A549 (cell line): ENCODE results near the gene CPLX4. TPM values are rescaled to one million over a fixed set of nuclear protein-coding genes. Genes with fewer than 3 reads are reported as not detected.
A peak's percentile ranks its signal among the peaks of the same experiment; 100 is the strongest.

ENCODE experiments used
- ATAC-seq, 2 experiments: fragments of 200-7000 bp in 1 of 2; fragments of >200 bp in 1 of 2; cut with Nextera tagmentation in 1 of 2; cut with Tn5 transposase in 1 of 2; 3 replicates each; pipeline versions ENCODE4 v1.8.0 to v1.9.1; 2018 to 2020; ENCODE audit warnings: mild to moderate bottlenecking in 1 of 2, moderate library complexity in 1 of 2
- CTCF ChIA-PET: fragments of 300-600 bp; sonication (Branson Sonifier 250); formaldehyde crosslinking; extraction: SDS; loops from one replicate; lab custom pipeline; 2021; ENCODE audit warnings: antibody characterized with exemption, inconsistent platforms; lab: Yijun Ruan, JAX
- POLR2A ChIA-PET: fragments of 350-600 bp; formaldehyde crosslinking; extraction: SDS; loops from one replicate; lab custom pipeline; 2021; ENCODE audit warnings: antibody characterized with exemption, inconsistent platforms; lab: Yijun Ruan, JAX
- DNase-seq, 2 experiments: peaks; one replicate each; pipeline versions ENCODE4 v3.0.0 to v3.0.0-alpha.2; 2011 to 2016; ENCODE audit warnings: low read depth in 1 of 2, low spot score in 1 of 2
- FAIRE-seq: peaks from 2 replicates; lab custom pipeline; 2011; peaks lifted over from hg19 to GRCh38; lab: Jason Lieb, UNC
- H3K27ac ChIP-seq, 2 experiments: fragments of >200 bp; sonication (Bioruptor Twin); formaldehyde crosslinking; 3 replicates each; pipeline ENCODE4 v1.5.1; 2016 to 2017
- H3K4me1 ChIP-seq: fragments of >200 bp; sonication (Bioruptor Twin); formaldehyde crosslinking; 3 replicates; pipeline ENCODE4 v1.6.1; 2016
- H3K4me2 ChIP-seq: fragments of >200 bp; sonication (Bioruptor Twin); formaldehyde crosslinking; 3 replicates; pipeline ENCODE4 v1.6.1; 2016
- H3K4me3 ChIP-seq: fragments of >200 bp; sonication (Bioruptor Twin); formaldehyde crosslinking; 3 replicates; pipeline ENCODE4 v1.5.1; 2016
- H3K9me3 ChIP-seq: fragments of >200 bp; sonication (Bioruptor Twin); formaldehyde crosslinking; 3 replicates; pipeline ENCODE4 v1.6.1; 2016
- BHLHE40 ChIP-seq: IDR thresholded peaks from 2 replicates; pipeline ENCODE4 v1.6.1; 2012; ENCODE audit warnings: low read depth, low read length, inconsistent platforms
- CBX2 ChIP-seq: fragments of 200-600 bp; sonication (generic); IDR thresholded peaks from 2 replicates; pipeline ENCODE4 v1.6.1; 2016; ENCODE audit warnings: low read depth, mild to moderate bottlenecking, borderline replicate concordance
- CHD2 ChIP-seq: fragments of 150-350 bp; IDR thresholded peaks from 2 replicates; pipeline ENCODE4 v1.6.1; 2014; ENCODE audit warnings: low read length; ENCODE audit not compliant: partially characterized antibody
- CHD4 ChIP-seq: fragments of 200-600 bp; sonication (generic); IDR thresholded peaks from 2 replicates; pipeline ENCODE4 v1.6.1; 2016; ENCODE audit warnings: antibody characterized with exemption, mild to moderate bottlenecking, borderline replicate concordance
- FOSL2 ChIP-seq, 2 experiments: fragments of 450-650 bp in 1 of 2; fragments of >200 bp in 1 of 2; sonication (Bioruptor Twin) in 1 of 2; formaldehyde crosslinking; IDR thresholded peaks; 2 replicates each; pipeline versions ENCODE4 v1.5.0 to v1.6.1; 2016 to 2020; ENCODE audit warnings: mild to moderate bottlenecking in 1 of 2, moderate library complexity in 1 of 2
- GATA3 ChIP-seq: IDR thresholded peaks from 2 replicates; pipeline ENCODE4 v1.6.1; 2012; ENCODE audit warnings: borderline replicate concordance
- HOXB5 ChIP-seq: fragments of 250-450 bp; sonication (Bioruptor Pico); IDR thresholded peaks from 2 replicates; pipeline ENCODE4 v1.5.0; 2020; ENCODE audit warnings: mild to moderate bottlenecking, moderate library complexity
- MAFK ChIP-seq: fragments of 450-650 bp; IDR thresholded peaks from 2 replicates; pipeline ENCODE4 v1.6.1; 2014; ENCODE audit not compliant: partially characterized antibody
- PHF8 ChIP-seq: fragments of 200-600 bp; sonication (generic); IDR thresholded peaks from 2 replicates; pipeline ENCODE4 v1.6.1; 2016; ENCODE audit warnings: low read depth, mild to moderate bottlenecking, antibody characterized with exemption, moderate library complexity, borderline replicate concordance
- POLR2A ChIP-seq: IDR thresholded peaks from 2 replicates; pipeline ENCODE4 v1.6.1; 2012; ENCODE audit warnings: mild to moderate bottlenecking, low read length
- RCOR1 ChIP-seq: fragments of 150-350 bp; IDR thresholded peaks from 2 replicates; pipeline ENCODE4 v1.6.1; 2014; ENCODE audit warnings: antibody characterized with exemption, low read length, low read depth
- RFX5 ChIP-seq: fragments of 450-650 bp; IDR thresholded peaks from 2 replicates; pipeline ENCODE4 v1.7.1; 2014; ENCODE audit warnings: antibody characterized with exemption, mild to moderate bottlenecking, moderate library complexity
- SMC3 ChIP-seq: fragments of >200 bp; sonication (Bioruptor Twin); formaldehyde crosslinking; IDR thresholded peaks from 3 replicates; pipeline ENCODE4 v1.6.1; 2018; ENCODE audit warnings: inconsistent platforms
- ZFP36 ChIP-seq: fragments of 450-650 bp; IDR thresholded peaks from 2 replicates; pipeline ENCODE4 v1.6.1; 2014; ENCODE audit warnings: borderline replicate concordance; ENCODE audit not compliant: partially characterized antibody
- ZNF302 ChIP-seq: fragments of 250-450 bp; sonication (Bioruptor Pico); IDR thresholded peaks from 2 replicates; pipeline ENCODE4 v1.9.0; 2021; ENCODE audit warnings: inconsistent platforms, mild to moderate bottlenecking, moderate library complexity
- WGBS: methylation state at CpG from one replicate; pipeline ENCODE4 v1.1.6; 2017; ENCODE audit errors: missing lambda C conversion rate; 5-methylcytosine and 5-hydroxymethylcytosine counted together
- polyA plus RNA-seq, 4 experiments: library from polyadenylated mRNA; depleted of rRNA in 3 of 4; stranded (reverse); fragments of >200 nt; fragmentation: RNase III in 1 of 4; extraction: RNeasy Plus Mini Kit Qiagen cat#74134 plus additional on column Dnase treatment in 1 of 4; gene quantifications; 2 replicates in 3 of 4; 3 replicates in 1 of 4; pipeline ENCODE4 v1.2.3, GENCODE V29; 2011 to 2017
- TF ChIP-seq, protein P1 (sequence below): fragments of 250-450 bp; sonication (Bioruptor Pico); IDR thresholded peaks from 2 replicates; pipeline ENCODE4 v1.5.0; 2021; ENCODE audit warnings: mild to moderate bottlenecking, moderate library complexity, borderline replicate concordance
- TF ChIP-seq, protein P2 (sequence below): IDR thresholded peaks from 2 replicates; pipeline ENCODE4 v1.6.1; 2012
- TF ChIP-seq, protein P3 (sequence below): IDR thresholded peaks from 2 replicates; pipeline ENCODE4 v1.6.1; 2012
- TF ChIP-seq, protein P4 (sequence below): fragments of 250-450 bp; sonication (Bioruptor Pico); IDR thresholded peaks from 2 replicates; pipeline ENCODE4 v1.5.0; 2020; ENCODE audit warnings: low read depth, mild to moderate bottlenecking, moderate library complexity

CPLX4 gene
- polyA plus RNA-seq, 2 of the 4 experiments (the other 2 are of a cell fraction), result not detected

DNA sequence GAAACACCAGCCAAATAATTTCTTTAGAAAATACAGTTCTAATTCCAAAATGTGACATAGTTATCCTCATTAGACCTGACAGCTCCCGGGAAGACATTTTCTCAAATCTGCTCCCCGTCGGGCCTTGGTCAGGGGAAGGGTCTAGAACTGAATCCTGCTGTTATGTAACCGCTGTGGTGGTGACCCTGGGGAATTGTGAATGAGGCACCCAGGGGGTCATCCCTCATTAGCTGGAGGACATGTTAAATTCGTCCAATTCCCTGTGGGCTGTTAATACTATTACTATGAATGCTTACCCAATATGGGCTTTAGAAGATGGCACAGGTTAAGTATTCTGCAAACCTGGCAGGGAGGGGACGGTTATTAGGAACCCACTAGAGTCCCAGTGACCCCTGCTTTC is 11.8 kb downstream of the CPLX4 start (continued):
- TF ChIP-seq, protein P1, sequence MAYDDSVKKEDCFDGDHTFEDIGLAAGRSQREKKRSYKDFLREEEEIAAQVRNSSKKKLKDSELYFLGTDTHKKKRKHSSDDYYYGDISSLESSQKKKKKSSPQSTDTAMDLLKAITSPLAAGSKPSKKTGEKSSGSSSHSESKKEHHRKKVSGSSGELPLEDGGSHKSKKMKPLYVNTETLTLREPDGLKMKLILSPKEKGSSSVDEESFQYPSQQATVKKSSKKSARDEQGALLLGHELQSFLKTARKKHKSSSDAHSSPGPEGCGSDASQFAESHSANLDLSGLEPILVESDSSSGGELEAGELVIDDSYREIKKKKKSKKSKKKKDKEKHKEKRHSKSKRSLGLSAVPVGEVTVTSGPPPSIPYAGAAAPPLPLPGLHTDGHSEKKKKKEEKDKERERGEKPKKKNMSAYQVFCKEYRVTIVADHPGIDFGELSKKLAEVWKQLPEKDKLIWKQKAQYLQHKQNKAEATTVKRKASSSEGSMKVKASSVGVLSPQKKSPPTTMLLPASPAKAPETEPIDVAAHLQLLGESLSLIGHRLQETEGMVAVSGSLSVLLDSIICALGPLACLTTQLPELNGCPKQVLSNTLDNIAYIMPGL, result no peak
- TF ChIP-seq HOXB5 (no peak), ZFP36 (no peak), POLR2A (no peak)
- TF ChIP-seq, all 56 proteins: peak for 0

DNA sequence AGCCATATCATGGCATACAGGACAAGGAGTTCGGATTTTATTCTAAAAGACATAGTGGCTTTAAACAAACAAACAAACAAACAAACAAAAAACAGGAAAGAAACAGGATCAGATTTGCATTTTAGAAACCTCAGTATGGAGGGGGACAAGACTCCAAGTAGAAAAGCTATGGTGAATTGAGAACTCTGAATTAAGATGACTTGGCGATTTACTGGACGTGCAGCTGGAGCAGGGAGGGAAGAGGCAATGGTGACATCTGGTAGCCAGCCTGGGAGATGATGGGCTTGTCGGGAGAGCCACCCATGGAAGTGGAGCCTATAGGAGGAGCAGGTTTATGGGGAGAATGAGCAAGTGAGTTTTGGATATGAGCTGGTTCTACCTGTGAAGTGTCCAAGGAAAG is 13.2 kb downstream of the CPLX4 start:
- no peak overlapping the region for H3K4me2 ChIP-seq
- TF ChIP-seq CBX2, result no peak
- peak; percentile 67 for TF ChIP-seq MAFK
- H3K27ac ChIP-seq, result no peak overlapping the region
- FAIRE-seq (no peak), ATAC-seq (no peak), DNase-seq (no peak)
- ChIA-PET CTCF (interaction anchor here (9.3 kb wide), 1 partner anchor 96 kb away, joined by 108 read pairs; no protein-coding TSS in a partner anchor), POLR2A (no interaction called here)
- no peaks in the 10 kb centered on the region for H3K4me1 ChIP-seq
- no peak overlapping the region for H3K4me3 ChIP-seq
- 74% methylated on average over 4 of the region's 4 CpGs for WGBS
- H3K9me3 ChIP-seq, result no peaks in the 10 kb centered on the region

DNA sequence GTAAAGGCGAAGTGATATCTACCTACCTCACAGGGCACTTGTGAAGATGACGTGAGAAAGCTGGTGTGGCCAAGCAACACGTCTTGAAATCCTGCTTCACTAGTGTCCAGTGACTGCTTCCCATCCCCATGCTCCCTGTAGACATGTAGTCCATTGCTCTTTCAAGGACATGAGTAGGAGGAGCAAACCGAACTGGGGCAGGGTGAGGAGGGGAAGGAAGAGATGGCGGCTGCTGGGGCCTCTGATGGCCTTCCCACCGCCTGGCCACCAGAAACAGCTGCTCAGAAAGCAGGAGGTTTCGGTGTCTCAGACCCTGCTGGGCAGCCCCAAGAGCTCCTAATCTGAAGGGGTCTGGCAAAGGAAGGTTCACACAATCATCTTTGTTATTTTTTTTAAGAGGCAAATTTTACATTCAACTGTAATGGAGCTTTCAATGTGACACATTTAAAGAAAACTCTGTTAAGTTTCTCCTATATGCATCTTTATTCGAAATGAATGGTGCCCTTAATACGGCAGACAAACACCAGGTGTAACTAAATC is 14.7 kb downstream of the CPLX4 start:
- no peak overlapping the region for H3K27ac ChIP-seq
- 67% methylated on average over 9 of the region's 9 CpGs for WGBS
- POLR2A ChIA-PET, result no interaction called here
- FAIRE-seq (no peak), DNase-seq (no peak), ATAC-seq (no peak)
- CTCF ChIA-PET, result interaction anchor here (0.8 to 2.8 kb wide), 2 partner anchors 10 to 99 kb away, joined by 3 to 18 read pairs; no protein-coding TSS in a partner anchor
- no peaks in the 10 kb centered on the region for H3K9me3 ChIP-seq
- no peak overlapping the region for H3K4me3 ChIP-seq
- TF ChIP-seq BHLHE40 (no peak), CBX2 (no peak), CHD4 (no peak), FOSL2 (IDR thresholded peaks at IDR 0.05) (no peak), FOSL2 (CRISPR knock-in tag; IDR thresholded peaks at IDR 0.05) (no peak), RFX5 (no peak), SMC3 (no peak), RCOR1 (no peak), CHD2 (no peak)
- TF ChIP-seq, protein P2, sequence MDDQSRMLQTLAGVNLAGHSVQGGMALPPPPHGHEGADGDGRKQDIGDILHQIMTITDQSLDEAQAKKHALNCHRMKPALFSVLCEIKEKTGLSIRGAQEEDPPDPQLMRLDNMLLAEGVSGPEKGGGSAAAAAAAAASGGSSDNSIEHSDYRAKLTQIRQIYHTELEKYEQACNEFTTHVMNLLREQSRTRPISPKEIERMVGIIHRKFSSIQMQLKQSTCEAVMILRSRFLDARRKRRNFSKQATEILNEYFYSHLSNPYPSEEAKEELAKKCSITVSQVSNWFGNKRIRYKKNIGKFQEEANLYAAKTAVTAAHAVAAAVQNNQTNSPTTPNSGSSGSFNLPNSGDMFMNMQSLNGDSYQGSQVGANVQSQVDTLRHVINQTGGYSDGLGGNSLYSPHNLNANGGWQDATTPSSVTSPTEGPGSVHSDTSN, result no peak
- TF ChIP-seq, protein P3, sequence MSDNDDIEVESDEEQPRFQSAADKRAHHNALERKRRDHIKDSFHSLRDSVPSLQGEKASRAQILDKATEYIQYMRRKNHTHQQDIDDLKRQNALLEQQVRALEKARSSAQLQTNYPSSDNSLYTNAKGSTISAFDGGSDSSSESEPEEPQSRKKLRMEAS, result no peak
- TF ChIP-seq, protein P1, result no peak
- no peak overlapping the region for H3K4me2 ChIP-seq
- H3K4me1 ChIP-seq, result no peaks in the 10 kb centered on the region

DNA sequence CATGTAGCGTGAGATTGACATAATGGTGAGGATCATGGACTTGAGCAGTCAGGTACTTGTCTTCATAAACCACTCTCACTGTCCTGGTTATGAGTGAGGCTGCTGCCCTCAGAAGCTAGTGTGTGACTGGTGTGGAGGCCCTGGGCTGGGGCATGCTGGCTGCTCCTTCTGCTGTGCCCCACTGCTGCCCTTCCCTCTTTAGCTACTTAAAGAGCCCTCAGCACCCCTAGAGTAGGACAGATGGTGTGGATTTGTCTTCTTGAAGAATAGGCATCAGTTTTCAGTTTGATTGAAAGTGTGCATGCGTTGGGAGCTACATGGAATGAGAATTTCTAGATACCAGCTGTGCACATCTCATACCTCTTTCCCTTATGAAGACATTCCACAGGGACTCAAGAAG is 15.4 kb downstream of the CPLX4 start:
- Histone ChIP-seq H3K9me3 (no peaks in the 10 kb centered on the region), H3K4me1 (no peaks in the 10 kb centered on the region), H3K27ac (no peak overlapping the region), H3K4me2 (no peak overlapping the region), H3K4me3 (no peak overlapping the region)
- WGBS, result 68% methylated on average over 2 of the region's 2 CpGs
- ATAC-seq (no peak), FAIRE-seq (no peak), DNase-seq (no peak)
- ChIA-PET POLR2A (no interaction called here), CTCF (interaction anchor here (2.8 kb wide), 1 partner anchor 100 kb away, joined by 18 read pairs; no protein-coding TSS in a partner anchor)
- no peak for TF ChIP-seq PHF8
- TF ChIP-seq, protein P4, sequence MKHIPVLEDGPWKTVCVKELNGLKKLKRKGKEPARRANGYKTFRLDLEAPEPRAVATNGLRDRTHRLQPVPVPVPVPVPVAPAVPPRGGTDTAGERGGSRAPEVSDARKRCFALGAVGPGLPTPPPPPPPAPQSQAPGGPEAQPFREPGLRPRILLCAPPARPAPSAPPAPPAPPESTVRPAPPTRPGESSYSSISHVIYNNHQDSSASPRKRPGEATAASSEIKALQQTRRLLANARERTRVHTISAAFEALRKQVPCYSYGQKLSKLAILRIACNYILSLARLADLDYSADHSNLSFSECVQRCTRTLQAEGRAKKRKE (CRISPR knock-in tag), result no peak
- no peak for TF ChIP-seq ZNF302 (CRISPR knock-in tag)
- no peak for TF ChIP-seq GATA3
